ENCODE data around the gene KIT.

- TF ChIP-seq CTCF (IDR thresholded peaks at IDR 0.05): no peak
- no peak for TF ChIP-seq POLR2A (IDR thresholded peaks at IDR 0.05; ENCODE audit: low read depth)
- no peak for TF ChIP-seq POLR2AphosphoS5 (IDR thresholded peaks at IDR 0.05)
- no peak for TF ChIP-seq EP300 (IDR thresholded peaks at IDR 0.05)
These were observed 124.0 kb downstream of the KIT start for GRCh38 chr4:54781756-54782155.
